HG03432 (cell line): Measurements from ENCODE around the gene AATF.

Source experiments
- ATAC-seq: cut with Tn5 transposase; IDR thresholded peaks from one replicate; pipeline ENCODE4 v1.9.1; 2021; ENCODE audit warnings: mild to moderate bottlenecking, moderate library complexity; ENCODE audit not compliant: unreplicated experiment

AATF gene

DNA sequence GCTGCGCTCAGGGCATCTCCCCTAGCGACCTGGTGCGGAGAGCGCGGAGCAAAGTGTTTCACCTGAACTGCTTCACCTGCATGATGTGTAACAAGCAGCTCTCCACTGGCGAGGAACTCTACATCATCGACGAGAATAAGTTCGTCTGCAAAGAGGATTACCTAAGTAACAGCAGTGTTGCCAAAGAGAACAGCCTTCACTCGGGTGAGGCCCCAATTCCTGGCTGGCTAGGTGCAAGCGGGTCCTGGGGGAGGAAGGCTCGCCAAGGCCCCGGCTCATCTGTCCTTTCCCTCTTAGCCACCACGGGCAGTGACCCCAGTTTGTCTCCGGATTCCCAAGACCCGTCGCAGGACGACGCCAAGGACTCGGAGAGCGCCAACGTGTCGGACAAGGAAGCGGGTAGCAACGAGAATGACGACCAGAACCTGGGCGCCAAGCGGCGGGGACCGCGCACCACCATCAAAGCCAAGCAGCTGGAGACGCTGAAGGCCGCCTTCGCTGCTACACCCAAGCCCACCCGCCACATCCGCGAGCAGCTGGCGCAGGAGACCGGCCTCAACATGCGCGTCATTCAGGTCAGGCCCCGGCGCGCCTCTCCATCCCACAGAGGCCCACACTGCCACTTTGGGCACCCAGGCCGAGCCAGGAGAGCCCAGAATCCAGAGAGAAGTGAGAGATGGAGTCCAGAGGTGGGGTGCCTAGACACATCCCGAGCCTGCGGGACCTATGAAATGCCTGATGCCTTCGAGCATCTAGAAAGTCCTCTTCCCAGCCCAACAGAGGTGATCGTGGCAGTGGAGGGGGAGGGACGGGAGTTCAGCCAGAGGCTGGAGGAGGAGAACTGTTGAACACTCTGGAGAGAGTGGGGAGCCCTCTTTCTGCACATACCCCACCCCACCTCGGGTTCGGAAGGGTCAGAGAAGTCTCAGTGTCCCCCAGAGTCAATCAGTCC lies 8.2 kb upstream of the AATF start:
- no peak for ATAC-seq

DNA sequence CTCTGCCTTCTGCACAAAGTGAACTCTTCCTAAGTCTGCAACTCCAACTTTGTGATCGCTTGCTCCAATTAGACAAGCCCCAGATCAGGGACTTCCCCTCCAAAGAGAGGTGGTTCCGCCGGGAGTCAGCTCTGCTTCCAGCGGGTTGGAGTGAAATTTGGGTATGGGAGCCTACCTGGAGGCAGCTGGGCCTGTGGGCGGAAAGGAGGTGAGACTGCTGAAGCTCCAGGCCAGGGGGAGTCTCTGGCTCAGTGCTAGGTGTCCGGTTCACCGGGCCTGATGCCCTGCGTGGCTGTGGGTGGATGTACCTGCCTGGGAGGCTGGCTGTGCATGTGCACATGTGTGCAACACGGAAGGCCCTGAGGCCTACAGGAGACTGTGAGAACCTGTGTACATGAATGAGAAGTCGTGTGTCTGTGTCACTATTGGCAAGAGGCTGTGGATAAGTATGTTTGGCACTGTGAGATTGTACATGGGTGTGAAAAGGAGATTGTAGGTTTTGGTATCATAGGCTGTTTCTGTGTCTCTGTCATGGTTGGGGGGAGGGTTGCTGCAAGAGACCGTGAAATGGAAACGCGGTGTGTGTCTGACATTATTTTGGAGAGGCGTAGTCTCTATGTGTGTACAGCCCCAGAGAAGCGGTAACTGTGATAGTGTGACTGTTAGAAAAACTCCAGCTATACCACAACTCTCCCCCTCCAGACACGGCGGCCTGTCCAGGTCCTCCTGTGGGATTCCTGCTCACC lies 7.3 kb upstream of the AATF start:
- no peak for ATAC-seq

DNA sequence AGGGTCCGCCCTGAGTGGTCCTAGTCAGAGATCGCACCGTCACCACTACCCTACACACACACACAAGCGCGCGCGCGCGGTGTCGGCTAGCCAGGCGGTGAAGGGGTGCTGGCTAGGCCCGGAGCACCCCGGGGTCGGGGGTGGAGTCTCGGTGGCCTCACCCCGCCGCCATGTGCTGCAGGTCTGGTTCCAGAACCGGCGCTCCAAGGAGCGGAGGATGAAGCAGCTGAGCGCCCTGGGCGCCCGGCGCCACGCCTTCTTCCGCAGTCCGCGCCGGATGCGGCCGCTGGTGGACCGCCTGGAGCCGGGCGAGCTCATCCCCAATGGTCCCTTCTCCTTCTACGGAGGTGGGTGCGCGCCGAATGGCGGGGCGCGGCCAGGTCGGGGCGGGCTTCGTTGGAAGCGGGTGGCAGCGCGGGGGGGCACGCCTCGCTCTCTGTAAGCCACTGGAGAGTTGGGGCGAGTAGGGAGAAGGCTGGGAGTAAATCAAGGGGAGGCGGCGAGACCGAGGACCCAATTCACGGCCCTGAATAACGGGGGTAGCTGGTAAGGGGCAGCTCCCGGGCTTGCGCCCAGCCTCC lies 6.6 kb upstream of the AATF start:
- ATAC-seq = no peak

DNA sequence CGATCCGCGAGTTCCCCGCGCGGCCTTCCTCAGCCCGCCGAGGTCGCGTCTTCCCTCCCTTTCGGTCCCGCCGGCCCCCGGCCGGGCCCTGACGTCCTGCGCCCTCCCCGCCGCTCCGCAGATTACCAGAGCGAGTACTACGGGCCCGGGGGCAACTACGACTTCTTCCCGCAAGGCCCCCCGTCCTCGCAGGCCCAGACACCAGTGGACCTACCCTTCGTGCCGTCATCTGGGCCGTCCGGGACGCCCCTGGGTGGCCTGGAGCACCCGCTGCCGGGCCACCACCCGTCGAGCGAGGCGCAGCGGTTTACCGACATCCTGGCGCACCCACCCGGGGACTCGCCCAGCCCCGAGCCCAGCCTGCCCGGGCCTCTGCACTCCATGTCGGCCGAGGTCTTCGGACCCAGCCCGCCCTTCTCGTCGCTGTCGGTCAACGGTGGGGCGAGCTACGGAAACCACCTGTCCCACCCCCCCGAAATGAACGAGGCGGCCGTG lies 6.1 kb upstream of the AATF start:
- no peak for ATAC-seq

DNA sequence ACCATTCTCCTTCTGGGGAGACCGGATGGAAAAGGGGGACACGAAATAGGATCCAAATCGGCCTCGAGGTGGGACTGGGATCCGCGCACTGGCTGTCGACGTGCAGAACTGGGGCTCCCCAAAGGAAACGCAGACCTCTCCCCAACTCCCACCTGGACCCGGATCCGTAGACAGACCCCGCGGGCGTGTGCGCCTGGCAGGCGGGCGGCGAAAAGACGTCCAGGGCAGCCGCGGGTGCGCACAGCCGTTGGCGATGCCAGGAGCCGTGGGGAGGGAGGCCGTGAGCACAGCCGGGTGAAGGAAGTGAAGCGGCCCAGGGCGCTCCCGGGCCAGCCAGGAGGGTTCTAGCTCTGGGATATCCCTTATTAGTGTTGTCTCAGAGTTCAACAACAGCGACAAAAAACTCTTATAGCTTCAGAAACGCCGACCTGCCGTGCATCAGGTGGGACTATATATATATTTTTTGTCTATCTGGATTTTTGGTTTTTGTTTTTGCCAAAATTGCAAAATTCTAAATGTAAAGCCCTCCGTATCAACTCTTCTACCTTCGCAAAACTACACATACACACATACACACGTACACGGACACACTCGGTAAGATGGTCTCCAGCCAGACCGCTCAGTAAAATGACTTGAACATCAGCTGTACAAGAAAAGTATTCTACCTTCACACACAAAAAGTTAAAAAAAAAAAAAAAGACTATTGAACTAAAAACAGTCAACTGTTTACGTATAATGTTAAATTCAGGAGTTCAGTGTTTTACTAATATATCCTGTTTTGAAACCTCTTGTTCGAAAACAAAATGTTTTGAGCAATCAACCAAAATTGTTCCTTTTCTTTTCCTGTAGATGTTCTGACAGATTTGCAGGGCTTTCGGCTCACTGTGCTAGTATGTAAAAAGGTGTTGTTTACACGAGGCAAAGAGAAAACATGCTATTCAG lies 5.2 kb upstream of the AATF start:
- no peak for ATAC-seq

DNA sequence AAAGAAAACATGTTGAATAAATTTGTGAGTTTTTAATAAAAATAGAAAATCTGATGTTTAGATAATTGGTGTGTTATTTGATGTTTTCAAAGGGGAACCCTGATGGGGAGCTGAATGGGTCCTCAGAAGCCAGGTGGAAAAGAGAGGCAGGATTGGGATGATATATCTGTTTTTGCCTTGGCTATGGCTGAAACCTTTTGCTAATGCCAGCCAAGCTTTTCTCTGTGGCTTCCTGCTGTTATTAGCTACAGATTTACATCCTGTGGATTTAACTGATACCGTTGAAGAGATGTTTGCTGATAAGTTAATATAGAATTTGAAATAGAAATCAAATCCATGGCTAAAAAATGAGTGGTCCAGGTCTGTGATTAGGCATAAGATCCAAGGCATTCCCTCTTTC lies 4.2 kb upstream of the AATF start:
- no peak for ATAC-seq

DNA sequence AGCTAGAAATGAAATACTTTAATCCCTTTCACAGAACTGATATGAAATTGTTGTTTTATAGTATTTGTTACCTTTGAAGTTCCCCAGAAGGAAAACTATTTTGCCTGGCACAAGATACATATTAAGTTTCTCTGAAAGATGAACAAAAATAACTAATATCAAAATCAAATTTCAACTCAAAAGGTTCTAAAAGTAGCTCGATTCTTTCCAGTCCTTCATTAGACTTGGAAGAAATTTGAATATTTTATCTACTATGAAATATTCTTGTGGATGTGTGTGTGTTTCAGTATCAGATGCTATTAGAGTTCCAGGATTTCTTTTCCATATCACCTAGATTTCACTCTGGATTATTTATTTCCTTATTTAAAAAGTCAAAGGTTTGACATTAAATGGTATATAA lies 3.6 kb upstream of the AATF start:
- ATAC-seq = no peak

DNA sequence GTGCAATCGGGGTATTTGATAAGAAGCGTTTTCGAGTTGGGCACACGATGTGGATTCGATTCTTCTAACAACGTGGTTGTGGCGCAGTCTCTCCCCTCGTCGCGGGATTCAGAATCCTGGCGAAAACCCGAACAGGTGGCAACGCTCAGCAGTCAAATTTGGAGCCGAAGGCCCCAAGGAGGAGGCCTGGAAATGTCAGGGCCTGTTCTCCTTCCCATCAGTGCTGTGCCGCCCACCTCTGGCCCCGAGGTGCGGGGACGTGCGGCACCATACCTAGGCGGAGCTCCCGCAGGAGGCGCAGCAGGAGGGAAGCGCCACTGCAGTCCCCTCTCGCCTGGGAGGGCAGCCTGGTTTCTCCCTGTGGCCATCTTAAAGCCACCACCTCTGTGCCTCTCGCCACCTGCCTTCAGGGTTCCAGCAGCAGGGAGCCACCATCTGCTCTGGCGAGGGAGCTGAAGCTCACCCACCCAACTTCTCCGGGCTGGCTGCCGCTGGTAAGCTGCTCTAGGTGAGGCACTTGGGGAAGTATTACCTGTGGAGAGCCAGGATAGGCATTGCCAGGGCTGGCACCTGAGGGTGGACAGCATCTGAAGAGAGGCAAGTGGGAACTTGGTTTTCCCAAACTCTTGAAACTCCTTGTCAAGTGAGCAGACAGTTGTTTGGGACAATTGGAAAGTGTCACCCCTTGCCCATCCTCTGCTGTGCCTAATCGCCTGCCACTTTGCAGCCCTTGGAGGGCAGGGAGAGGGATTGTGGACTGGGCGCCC lies 2.6 kb upstream of the AATF start:
- ATAC-seq = no peak

DNA sequence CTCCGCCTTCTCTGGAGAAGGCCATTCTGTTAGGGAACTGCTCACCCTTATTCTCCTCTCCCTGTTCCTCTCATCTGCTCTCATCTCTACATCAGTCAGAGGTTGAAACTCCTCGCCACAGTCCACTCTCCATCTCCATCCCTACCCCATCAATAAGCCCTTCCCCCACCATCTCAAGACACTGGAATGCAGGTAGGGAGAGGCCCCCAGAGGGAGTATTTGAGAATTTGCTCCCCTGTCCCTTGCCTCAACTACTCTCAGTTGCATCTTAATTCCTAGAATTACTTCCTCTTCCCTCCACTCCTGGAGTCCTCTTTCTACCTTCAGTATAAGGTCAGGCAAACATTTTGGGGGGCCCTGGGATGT lies 2.0 kb upstream of the AATF start:
- ATAC-seq = no peak

DNA sequence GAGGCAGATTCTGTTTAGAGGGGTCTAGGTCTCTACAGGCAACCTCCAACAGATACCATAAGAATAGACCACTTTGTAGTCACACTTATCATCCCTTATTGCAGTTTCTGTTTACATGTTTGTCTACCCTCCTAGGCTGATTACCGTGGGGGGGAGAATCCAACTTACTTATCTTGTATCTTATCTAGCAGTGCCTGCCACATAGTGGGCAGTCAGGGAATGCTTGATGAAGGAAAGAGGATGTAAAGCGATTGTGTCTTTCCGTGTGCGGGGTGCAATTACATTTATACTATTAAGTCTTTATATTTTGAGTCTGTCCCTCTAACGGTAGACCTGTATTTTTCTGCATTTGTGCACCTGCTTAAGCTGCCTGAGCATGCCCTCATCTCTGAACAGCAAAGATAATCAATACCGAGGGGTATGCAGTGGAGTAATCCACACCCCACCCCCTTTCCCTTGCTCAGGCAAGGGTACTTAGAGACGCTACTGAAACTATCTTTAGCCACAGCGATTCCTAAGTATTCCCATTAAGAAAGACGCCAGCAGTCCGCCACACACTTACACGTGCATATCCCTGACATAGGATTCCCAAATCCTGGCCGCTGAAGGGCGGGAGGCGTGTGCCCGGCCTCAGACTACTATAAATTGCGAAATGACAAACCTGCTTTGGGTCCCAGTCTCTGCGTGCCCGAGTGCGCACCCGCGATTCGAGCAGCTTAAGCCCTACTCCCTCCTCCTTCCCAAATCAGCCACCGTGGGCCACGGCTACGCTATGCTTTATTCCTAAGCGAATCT lies 635 bp upstream of the AATF start:
- peak; percentile 2 for ATAC-seq

DNA sequence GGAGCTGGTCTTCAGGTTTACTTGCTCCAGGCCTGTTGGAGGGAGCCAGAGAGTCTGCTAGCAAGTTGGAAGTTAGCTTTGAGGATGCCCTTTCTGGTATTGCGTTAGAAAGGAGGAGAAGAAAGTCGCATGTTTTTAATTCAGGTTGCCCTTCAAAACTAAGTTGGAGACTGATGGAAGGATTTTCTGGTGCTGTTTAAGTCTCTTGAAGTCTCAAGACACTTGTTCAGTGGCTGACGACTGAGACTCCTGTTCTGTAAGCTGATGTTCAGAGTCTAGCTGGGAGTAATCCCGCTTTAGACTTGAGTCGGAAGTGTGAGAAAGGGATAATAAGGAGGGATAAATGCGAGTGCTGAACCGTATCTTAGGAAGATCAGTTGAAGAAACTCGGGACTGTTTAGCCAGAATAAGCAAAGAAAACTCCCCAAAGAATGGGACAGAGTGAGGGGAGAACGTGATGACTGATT lies 740 bp downstream of the AATF start:
- no peak for ATAC-seq

DNA sequence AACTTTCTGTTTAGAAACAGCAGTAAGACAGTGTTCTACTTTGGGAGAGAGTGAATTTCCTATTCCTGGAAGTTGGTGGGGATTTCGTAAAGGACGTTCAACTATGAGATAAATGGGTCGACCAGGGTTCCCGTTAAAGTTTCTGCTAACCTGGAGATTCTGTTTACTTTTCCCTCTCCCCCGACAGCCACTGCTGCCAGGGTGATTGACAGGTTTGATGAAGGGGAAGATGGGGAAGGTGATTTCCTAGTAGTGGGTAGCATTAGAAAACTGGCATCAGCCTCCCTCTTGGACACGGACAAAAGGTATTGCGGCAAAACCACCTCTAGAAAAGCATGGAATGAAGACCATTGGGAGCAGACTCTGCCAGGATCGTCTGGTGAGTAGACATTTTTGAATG lies 1.3 kb downstream of the AATF start:
- no peak for ATAC-seq

DNA sequence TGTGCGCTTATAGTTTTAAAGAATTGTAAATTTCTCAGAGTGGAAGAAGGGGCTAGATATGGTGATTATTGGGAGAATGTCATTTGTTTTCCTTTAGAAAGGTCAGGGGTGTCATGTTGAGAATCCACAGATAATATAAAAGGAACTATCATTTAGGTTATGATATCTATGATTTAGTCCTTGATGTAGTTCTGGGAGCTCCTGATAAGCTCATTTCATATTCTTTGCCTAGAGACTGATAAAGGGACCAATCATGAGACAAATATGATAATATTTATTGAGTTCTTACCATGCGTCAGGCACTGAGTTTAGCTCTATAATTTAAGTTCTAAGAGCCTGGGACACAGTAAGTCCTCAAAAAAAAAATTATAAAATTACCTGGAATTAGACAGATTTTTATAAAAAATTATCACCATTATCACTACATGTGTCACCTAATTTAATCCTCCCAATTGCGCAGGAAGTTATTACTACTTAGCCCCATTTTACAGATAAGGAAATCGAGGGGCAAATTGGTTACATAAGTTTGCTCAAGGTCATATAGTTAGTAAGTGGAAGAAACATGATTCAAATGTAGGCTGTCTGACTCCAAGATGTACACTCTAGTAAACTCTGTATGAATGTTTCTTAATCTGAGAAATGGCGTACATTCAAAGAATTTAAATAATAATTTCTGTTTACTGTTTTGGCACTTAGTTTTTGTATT lies 2.5 kb downstream of the AATF start:
- no peak for ATAC-seq

DNA sequence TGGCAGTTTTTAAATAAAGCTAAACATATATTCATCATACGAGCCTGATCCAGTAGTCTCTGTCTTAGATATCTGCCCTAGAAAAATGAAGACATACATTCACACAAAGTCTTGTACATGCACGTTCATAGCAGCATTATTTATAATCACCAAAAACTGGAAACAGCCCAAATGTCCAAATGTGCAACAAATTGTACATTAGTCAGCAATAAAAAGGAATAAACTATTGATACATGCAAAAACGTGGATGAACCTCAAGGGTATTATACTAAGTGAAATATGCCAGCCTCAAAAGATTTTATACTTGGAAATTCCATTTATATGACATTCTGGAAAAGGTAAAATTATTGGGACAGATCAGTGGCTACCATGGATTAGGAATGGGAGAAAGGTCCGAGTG lies 22.8 kb downstream of the AATF start:
- no peak for ATAC-seq

DNA sequence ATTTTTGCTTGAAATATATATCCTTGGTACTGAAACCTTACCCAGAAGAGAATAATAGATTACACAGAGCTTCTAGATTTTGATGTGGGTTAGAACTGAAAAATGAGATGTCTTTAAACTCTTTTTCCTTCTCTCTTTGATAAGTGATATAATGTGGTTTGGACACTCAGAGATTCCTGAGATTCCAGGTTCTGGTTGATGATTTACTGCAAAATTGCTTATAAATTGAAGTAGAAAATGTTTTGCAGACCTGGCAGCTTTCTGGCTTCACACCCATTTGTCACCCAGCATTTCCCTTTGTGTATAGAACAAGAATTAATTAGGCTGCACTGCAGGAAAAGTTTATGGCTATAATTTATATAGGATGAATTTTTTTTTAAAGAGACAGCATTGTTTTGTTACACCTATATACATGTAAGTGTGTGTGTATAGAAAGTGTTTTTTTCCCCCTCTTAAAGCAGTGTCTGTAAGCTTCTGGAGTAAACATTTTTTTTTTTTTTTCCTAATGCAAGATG lies 23.5 kb downstream of the AATF start:
- no peak for ATAC-seq

DNA sequence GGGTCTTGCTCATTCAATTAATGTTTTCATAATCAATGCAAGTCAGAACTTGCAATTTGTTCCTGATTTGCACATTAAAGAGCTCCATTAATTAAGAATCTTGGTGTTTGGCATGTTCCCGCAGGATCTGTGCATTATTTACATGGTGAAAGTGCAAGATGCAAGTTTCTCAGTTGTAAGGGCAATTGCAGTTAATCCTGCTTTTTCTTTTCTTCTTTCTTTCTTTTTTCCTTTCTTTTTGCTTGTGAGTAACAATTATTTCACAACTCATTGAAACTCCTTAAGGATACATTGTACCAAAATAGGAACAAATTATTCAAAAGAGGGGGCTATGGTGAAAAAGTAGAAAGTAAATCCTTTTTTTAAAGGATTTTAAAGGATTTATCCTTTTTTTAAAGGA lies 24.2 kb downstream of the AATF start:
- no peak for ATAC-seq

DNA sequence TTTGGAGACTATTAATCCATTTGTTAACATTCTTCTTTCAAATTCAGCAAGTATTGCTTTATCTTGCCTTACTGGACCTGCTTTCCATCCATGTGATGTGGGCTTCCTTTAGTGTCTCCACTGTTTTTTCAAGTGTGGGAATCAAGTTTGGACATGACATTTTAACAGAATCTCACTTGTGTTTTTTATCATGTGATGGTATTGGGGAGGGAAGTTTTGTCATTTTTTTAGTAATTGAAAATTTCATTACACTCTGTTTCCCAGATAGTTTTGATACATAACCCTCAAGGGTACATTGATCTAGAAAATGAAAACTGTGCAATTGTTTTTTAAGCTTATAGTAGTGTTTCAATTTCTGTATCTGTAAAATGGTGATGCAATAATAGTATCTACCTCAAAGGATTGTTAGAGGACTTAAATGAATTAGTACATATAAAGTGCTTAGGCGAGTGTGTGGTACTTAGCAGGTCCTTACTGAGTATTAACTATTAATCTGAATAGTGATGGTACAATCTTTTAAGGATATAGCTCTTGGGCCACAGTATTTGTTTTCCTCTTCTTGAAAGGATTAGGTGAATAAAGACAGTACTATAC lies 27.3 kb downstream of the AATF start:
- ATAC-seq = no peak

DNA sequence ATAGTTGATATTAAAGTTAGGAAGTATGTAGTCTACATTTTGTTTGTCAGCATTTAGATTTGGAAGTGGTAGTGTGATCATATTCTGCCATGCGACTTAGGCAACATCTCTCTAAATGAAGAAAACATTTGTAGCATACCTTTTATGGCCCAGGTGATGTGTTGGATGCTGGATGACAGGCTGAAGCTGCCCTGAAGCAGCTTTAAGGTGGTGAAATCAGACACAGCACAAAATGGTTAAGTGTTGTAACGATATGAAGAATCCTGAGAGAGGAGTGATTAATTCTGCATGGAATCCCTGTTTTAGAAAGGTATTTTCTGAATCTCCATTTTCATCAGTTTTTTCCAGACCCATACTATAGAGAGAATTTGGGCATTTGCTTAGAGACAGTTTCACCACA lies 28.3 kb downstream of the AATF start:
- ATAC-seq = no peak
